Activated T-cell treated with anti-CD3 and anti-CD28 coated beads, Interleukin-2, amount 50 U/mL, for 4 hours (primary cell): Measurements from ENCODE around the gene GPR3. TPM values are rescaled to one million over a fixed set of nuclear protein-coding genes. Genes with fewer than 3 reads are reported as not detected.

Experiments
- ATAC-seq, 2 donors: fragments of 200-7000 bp; cut with Tn5 transposase; one replicate each; pipeline ENCODE4 v1.10.0; 2021
- DNase-seq: peaks from one replicate; pipeline ENCODE4 v3.0.0-alpha.2; 2020
- H3K27me3 Mint-ChIP-seq: one replicate; pipeline ENCODE4 v1.8.0; 2021; ENCODE audit warnings: low read depth, mixed read lengths
- H3K36me3 Mint-ChIP-seq: one replicate; pipeline ENCODE4 v1.8.0; 2022; ENCODE audit warnings: mixed read lengths; ENCODE audit not compliant: insufficient read depth
- H3K4me1 Mint-ChIP-seq: one replicate; pipeline ENCODE4 v1.8.0; 2021; ENCODE audit warnings: low read depth, mixed read lengths
- H3K4me3 Mint-ChIP-seq: one replicate; pipeline ENCODE4 v1.8.0; 2021; ENCODE audit warnings: mild to moderate bottlenecking, moderate library complexity, mixed read lengths
- H3K9me3 Mint-ChIP-seq: one replicate; pipeline ENCODE4 v1.8.0; 2021; ENCODE audit warnings: mixed read lengths
- total RNA-seq, 3 donors: library from RNA; stranded (reverse); gene quantifications; one replicate each; pipeline ENCODE4 v1.2.1, GENCODE V29; 2021

GPR3 gene, protein sequence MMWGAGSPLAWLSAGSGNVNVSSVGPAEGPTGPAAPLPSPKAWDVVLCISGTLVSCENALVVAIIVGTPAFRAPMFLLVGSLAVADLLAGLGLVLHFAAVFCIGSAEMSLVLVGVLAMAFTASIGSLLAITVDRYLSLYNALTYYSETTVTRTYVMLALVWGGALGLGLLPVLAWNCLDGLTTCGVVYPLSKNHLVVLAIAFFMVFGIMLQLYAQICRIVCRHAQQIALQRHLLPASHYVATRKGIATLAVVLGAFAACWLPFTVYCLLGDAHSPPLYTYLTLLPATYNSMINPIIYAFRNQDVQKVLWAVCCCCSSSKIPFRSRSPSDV
- 1 to 10 TPM; 2.7 to 4.9 (median 3.4) TPM for total RNA-seq

DNA sequence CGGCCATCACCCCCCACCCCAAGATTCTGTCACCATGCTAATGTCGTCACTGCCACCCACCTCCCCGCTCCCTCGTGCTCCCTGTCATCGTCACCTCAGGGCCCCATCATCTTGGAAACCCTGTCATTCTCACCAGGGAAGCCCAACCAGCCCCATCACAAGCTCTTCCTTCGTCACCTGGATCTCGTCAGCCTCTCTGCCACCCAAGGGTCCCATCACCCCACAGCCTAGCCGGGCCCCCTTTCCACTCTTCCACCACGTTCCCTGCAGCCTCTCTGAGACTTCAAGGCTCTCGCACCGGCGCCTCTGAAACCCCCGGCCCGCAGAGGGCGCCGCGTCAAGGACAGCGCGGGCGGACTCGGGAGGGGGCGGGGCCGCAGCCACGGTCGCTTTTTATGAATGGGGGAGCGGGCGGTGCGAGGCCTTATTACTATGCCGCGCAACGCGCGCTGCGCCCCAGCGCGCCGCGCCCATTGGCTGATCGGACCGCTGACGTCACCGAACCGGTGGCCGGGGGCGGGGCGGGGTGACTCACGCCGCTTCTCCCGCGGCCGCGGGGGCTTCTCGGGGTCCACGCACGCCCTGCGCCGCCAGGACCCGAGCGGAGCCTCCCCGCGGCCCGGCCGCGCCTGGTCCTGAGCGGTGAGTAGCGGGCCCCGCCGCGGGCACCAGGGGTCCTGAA lies at the start of gene GPR3:
Gene GPR3, plus strand, starts transcription at position 527 of the 682 bp plus-strand sequence. CDS start 1,177 bp downstream, outside the sequence.
- Mint-ChIP-seq H3K4me1 (peaks cover 17% of the 10 kb centered on the region), H3K36me3 (no peaks in the 10 kb centered on the region), H3K4me3 (peak within 1 kb of the TSS; percentile 82), H3K27me3 (no peaks in the 10 kb centered on the region), H3K9me3 (no peaks in the 10 kb centered on the region)
- ATAC-seq = peak; percentile 94
- DNase-seq = peak; percentile 94

DNA sequence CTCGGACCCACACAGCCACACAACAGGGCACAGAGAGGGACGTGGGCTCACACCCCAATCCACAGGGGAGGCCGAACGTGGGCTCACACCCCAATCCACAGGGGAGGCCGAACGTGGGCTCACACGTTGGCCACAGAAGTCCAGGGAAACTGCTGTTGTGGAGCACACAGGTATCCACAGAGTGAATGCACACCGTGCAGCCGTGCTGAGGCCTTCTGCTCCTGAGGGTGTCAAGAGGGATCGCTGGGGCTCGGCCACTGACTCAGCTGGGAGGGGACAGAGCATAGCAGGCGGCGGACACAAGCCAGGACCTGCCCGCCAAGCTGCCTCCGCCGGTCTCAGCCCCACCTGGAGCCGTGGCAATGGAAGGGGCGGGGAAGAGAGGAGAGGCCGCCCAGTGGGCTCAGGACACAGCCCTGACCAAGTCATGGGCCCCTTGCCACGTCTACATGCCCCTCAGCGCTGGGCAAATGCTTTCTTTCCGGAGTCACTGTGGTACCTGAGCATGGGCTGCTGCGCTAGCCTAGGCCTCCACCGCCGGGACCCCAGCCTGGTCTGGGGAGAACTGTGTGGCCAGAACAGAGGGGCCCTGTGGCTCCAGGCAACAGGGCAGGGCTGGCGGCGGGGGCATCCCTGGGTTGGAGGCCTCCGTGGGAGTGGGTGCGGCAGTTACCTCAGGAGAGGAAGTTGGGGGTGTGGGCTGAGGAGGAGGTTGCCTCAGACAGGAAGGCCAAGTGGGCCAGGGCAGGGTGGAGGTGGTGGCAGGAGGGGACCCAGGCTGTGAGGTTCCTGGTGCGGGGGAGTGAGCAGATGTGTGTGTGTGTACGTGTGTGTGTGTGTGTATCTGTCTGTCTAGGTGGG lies 49.4 kb upstream of the GPR3 start:
- peaks cover 8% of the 10 kb centered on the region for H3K36me3 Mint-ChIP-seq
- H3K4me3 Mint-ChIP-seq = peak overlapping the region; percentile 81
- peak; percentile 75 for DNase-seq
- ATAC-seq = peak; percentile 49 to 53
- H3K4me1 Mint-ChIP-seq = peaks cover 73% of the 10 kb centered on the region
- no peaks in the 10 kb centered on the region for H3K9me3 Mint-ChIP-seq
- no peaks in the 10 kb centered on the region for H3K27me3 Mint-ChIP-seq

DNA sequence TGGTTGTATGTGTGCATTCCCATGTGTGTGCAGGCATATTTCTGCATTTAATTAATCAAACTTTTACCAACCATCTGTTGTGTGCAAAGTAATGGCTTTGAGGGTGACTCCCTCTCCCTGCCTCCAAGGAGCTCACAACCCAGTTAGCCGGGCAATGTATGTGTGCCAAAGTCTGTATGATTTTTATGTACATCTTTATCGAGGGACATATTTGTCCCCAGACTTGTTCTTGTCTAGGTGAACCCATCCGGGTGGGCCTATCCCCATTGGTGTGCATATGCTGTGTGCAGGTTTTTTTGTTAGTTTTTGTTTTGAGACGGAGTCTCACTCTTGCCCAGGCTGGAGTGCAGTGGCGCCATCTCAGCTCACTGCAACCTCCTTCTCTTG lies 48.8 kb upstream of the GPR3 start:
- no peaks in the 10 kb centered on the region for H3K9me3 Mint-ChIP-seq
- ATAC-seq (no peak), DNase-seq (no peak)
- H3K27me3 Mint-ChIP-seq = no peaks in the 10 kb centered on the region
- peaks cover 8% of the 10 kb centered on the region for H3K36me3 Mint-ChIP-seq
- H3K4me3 Mint-ChIP-seq = peak overlapping the region; percentile 81
- peaks cover 73% of the 10 kb centered on the region for H3K4me1 Mint-ChIP-seq

DNA sequence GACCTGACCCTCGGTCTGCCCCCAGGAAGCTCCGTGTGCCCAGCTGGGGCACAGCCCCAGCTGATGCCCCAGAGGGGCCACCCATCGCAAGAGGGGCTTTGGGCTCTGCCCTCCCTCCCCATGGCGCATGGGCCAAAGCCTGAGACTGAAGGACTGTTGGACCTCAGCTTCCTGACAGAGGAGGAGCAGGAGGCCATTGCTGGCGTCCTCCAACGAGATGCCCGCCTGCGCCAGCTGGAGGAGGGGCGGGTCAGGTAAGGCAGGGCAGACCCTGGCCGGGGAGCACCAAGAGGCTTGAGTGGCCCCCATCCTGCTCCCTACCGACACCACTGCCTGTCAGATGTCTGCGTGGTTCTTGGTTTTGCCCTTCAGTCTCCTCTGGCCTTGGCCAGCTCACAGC lies 47.1 kb upstream of the GPR3 start:
- H3K27me3 Mint-ChIP-seq = no peaks in the 10 kb centered on the region
- H3K4me3 Mint-ChIP-seq = no peak overlapping the region
- DNase-seq (no peak), ATAC-seq (no peak)
- peaks cover 59% of the 10 kb centered on the region for H3K4me1 Mint-ChIP-seq
- no peaks in the 10 kb centered on the region for H3K9me3 Mint-ChIP-seq
- peaks cover 8% of the 10 kb centered on the region for H3K36me3 Mint-ChIP-seq

DNA sequence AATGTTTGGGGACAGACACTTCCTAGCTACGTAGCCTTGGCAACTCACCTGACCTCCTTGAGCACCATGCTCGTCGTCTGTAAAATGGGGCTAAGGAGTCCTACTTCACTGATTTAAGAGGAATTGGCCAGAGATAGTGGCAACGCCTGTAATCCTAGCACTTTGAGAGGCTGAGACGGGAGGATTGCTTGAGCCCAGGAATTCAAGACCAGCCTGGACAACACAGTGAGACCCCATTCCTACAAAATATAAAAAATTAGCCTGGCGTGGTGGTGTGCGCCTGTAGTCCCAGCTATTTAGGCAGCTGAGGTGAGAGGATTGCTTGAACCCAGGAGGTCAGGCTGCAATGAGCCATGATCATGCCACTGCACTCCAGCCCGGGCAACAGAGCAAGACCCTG lies 46.1 kb upstream of the GPR3 start:
- Mint-ChIP-seq H3K4me1 (peaks cover 49% of the 10 kb centered on the region), H3K4me3 (no peak overlapping the region), H3K36me3 (peaks cover 8% of the 10 kb centered on the region), H3K27me3 (no peaks in the 10 kb centered on the region), H3K9me3 (no peaks in the 10 kb centered on the region)
- DNase-seq = no peak
- ATAC-seq = no peak

DNA sequence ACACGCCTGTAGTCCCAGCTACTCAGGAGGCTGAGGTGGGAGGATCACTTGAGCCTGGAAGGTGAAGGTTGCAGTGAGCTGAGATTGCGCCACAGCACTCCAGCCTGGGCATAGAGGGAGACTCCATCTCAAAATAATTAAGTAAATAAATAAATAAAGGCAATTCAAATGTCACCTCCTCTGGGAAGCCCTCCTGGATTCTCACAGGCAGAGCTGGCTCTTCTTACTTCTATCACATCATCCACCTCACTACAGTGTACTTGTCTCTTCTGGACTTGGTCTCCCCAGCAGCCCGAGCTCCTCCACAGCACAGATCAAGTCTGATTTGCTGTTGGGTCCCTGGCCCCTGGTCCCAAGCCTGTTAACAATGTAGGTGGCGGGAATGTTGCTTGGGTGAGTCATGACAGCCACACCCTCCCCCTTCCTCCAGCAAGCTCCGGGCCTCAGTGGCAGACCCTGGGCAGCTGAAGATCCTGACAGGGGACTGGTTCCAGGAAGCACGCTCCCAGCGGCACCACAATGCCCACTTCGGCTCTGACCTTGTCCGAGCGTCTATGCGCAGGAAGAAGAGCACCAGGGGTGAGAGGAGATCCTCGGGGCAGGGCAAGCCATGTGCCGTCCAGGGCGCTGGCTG lies 45.3 kb upstream of the GPR3 start:
- H3K36me3 Mint-ChIP-seq = peaks cover 11% of the 10 kb centered on the region
- no peak overlapping the region for H3K4me3 Mint-ChIP-seq
- peaks cover 42% of the 10 kb centered on the region for H3K4me1 Mint-ChIP-seq
- no peaks in the 10 kb centered on the region for H3K27me3 Mint-ChIP-seq
- DNase-seq (no peak), ATAC-seq (no peak)
- H3K9me3 Mint-ChIP-seq = no peaks in the 10 kb centered on the region

DNA sequence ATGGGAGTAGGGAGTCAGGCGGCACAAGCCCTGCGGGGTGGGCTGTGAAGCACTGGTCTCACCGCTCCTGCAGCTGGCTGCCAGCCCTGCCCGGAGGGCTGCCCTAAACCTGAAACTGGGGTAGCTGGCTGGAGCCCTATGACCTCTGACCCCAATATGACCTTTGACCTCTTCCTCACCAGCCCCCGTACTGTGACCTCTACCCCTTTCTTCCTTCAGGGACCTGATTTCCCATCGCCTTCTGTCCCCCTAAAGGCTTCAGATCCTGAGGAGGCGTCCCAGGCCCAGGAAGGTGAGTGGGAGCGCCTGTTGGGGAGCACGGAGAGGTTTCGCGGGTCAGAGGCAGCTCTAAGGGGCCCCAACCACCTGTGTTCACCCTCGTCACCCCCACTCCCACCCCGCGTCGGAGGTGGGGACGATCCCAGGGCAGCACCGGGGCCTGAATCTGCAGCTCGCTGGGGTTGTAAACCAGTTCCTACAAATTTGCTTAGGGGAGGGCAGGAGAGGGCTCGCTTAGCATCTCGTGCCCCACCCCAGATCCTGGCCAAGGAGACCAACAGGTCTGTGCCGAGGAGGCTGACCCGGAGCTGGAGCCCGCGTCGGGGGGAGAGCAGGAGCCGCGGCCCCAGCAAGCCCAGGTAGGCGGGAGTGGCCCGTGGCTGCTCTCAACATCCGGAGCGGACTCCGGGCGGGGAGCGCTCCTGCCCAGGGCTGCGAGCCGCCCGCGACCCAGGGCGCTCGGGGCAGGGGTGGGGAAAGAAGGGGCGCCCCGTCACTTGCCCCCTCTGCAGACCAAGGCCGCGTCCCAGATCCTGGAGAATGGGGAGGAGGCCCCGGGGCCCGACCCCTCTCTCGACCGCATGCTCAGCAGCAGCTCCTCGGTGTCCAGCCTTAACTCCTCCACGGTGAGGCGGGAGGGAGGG lies 43.3 kb upstream of the GPR3 start:
- Mint-ChIP-seq H3K4me3 (peak overlapping the region; percentile 47), H3K4me1 (peaks cover 22% of the 10 kb centered on the region), H3K36me3 (peaks cover 11% of the 10 kb centered on the region), H3K27me3 (no peaks in the 10 kb centered on the region), H3K9me3 (no peaks in the 10 kb centered on the region)
- ATAC-seq (peak; percentile 69 to 84), DNase-seq (no peak)

DNA sequence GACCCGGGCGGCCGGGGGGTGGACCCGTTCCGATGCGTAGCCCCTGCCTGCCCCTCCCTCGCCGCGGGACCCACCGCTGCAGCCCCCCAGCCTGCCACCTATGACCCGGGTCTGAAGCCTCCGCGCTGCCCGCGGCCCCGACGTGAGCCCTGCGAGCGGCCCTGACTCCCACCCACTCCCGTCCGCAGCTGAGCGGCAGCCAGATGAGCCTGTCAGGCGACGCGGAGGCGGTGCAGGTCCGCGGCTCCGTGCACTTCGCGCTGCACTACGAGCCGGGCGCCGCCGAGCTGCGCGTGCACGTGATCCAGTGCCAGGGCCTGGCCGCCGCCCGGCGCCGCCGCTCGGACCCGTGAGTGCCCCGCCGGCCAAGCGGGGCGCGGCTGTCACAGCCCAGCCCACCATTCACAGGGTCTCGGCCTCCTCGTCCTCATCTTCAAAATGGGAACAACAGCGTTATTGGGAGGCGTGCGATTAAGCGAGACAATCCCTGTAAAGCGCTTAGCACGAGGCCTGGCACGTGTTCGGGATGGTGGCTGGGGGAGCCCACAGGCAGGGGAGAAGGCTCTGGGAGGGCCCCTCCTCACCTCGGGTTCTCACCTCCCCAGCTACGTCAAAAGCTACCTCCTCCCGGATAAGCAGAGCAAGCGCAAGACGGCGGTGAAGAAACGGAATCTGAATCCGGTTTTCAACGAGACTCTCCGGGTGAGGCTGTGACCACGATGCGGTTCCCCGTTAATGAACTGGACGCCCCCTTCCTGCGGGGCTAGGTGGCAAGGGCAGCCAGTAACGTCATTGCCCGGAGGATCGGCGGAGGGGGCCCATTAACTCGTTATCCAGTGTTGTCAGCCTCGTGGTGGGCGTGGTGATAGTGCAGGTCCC lies 42.4 kb upstream of the GPR3 start:
- DNase-seq (no peak), ATAC-seq (peak; percentile 59 to 70)
- Mint-ChIP-seq H3K4me1 (peaks cover 17% of the 10 kb centered on the region), H3K4me3 (no peak overlapping the region), H3K9me3 (no peaks in the 10 kb centered on the region), H3K36me3 (peaks cover 11% of the 10 kb centered on the region), H3K27me3 (no peaks in the 10 kb centered on the region)

DNA sequence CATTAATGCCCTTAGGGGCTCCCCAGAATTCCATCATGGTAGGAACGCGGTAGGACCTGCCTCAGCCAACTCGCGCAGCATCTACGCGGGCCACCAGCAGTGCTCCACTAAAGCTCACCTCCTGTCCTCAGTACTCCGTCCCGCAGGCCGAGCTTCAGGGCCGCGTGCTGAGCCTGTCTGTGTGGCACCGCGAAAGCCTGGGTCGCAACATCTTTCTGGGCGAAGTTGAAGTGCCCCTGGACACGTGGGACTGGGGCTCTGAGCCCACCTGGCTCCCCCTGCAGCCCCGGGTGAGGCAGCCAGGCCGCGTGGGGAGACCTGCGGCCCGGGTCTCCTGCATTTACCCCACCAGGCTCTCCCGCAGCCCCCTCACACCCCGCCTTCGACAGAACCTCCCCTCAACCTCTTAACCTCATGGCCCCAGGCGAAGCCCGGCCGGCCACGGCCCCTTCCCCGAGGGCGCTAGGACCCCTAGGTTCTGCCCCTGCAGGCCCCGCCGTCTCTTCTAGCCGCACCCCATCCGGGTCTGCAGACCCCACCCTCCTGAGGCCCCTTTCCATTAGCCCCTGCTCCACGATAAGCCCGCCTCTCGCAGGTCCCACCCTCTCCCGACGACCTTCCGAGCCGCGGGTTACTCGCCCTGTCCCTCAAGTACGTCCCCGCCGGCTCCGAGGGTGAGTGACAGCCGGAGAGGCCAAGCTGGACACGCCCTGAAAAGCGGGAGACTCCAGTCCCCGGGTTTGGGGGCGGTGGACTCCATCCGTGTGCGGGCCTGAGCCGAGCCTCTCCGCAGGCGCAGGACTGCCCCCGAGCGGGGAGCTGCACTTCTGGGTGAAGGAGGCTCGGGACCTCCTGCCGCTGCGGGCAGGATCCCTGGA lies 41.5 kb upstream of the GPR3 start:
- Mint-ChIP-seq H3K9me3 (no peaks in the 10 kb centered on the region), H3K4me3 (no peak overlapping the region), H3K4me1 (peaks cover 18% of the 10 kb centered on the region), H3K27me3 (no peaks in the 10 kb centered on the region), H3K36me3 (peaks cover 11% of the 10 kb centered on the region)
- DNase-seq = no peak
- no peak for ATAC-seq

DNA sequence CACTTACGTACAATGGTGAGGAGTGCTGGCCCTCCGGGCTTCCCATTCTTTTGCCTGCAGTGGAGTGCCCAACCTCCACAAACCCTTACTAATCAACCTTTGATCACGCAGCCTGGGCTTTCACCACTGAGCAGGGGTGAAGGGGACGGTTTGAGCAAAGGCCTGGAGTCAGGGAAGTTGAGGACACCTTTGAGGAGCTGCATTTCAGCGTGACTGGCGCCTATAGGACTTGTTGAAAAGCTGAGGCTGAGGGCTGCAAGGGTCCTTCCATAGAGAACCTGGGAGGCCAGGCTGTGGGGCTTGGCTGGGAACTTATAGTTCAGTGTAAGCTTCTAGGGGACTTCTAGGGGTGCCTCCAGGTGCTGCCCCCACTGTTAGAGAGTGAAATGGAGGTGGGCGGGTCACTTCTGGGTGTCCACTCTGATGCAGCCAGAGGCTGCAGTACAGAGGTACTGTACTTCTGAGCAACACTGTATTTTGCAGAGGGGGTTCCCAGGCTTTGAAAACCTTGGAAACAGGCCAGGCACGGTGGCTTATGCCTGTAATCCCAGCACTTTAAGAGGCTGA lies 40.8 kb upstream of the GPR3 start:
- Mint-ChIP-seq H3K36me3 (peaks cover 7% of the 10 kb centered on the region), H3K4me3 (no peak overlapping the region), H3K27me3 (no peaks in the 10 kb centered on the region), H3K9me3 (no peaks in the 10 kb centered on the region), H3K4me1 (peaks cover 21% of the 10 kb centered on the region)
- DNase-seq = no peak
- ATAC-seq = no peak

DNA sequence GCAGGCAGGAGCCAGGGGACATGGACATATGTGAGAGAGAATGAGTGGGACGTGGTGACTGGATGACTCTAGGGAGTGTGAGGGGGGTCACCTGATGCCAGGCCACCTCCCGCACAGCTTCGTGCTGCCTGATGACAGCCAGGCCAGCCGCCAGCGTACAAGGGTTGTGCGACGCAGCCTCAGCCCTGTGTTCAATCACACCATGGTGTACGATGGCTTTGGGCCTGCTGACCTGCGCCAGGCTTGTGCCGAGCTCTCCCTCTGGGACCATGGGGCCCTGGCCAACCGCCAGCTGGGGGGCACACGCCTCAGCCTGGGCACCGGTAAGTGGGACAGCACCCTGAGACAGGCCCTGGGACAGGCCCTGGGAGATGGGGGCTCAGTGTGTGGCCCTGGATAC lies 39.3 kb upstream of the GPR3 start:
- H3K4me1 Mint-ChIP-seq = peaks cover 27% of the 10 kb centered on the region
- no peak for DNase-seq
- ATAC-seq = no peak

DNA sequence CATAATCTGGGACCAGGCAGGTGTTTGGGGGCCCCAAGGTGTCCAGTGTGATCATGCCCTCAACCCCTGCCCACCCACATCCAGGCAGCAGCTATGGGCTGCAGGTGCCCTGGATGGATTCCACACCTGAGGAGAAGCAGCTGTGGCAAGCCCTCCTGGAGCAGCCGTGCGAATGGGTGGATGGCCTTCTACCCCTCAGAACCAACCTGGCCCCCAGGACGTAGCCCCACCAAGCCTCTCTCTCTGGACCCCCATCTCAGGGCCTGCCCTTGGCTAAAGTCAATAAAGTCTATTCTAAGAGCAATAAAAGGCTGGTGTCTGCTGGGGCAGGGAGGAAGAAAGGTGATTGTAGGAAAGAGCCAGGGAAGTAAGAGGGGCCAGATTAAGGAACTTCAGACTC lies 38.8 kb upstream of the GPR3 start:
- no peaks in the 10 kb centered on the region for H3K27me3 Mint-ChIP-seq
- peaks cover 27% of the 10 kb centered on the region for H3K4me1 Mint-ChIP-seq
- no peak overlapping the region for H3K4me3 Mint-ChIP-seq
- ATAC-seq (no peak), DNase-seq (no peak)
- peaks cover 4% of the 10 kb centered on the region for H3K36me3 Mint-ChIP-seq
- no peaks in the 10 kb centered on the region for H3K9me3 Mint-ChIP-seq

More for the DNA sequence above, 39.3 kb upstream of the GPR3 start:
- Mint-ChIP-seq H3K4me3 (no peak overlapping the region), H3K27me3 (no peaks in the 10 kb centered on the region), H3K36me3 (peaks cover 4% of the 10 kb centered on the region), H3K9me3 (no peaks in the 10 kb centered on the region)
